HepG2 (cell line): Measurements from ENCODE around the gene EFNA2.

Experiments used
- ARNT ChIP-seq: fragments of 450-650 bp; IDR thresholded peaks from 2 replicates; pipeline ENCODE4 v1.6.1; 2017
- BHLHE40 ChIP-seq: IDR thresholded peaks from 2 replicates; pipeline ENCODE4 v1.6.1; 2011; ENCODE audit warnings: low read length, improper control_type of control experiment
- CBX5 ChIP-seq: sonication (generic); formaldehyde crosslinking; IDR thresholded peaks from 2 replicates; pipeline ENCODE4 v1.4.0; 2020; ENCODE audit warnings: missing genetic modification reagents, borderline replicate concordance
- CTCF ChIP-seq: sonication (generic); formaldehyde crosslinking; IDR thresholded peaks from 2 replicates; pipeline ENCODE4 v1.5.0; 2020; ENCODE audit warnings: mild to moderate bottlenecking, missing genetic modification reagents, moderate library complexity
- GABPA ChIP-seq, 2 experiments: IDR thresholded peaks; 2 replicates each; pipeline ENCODE4 v1.6.1; 2011 to 2016; ENCODE audit warnings: low read depth in 2 of 2, low read length in 1 of 2, missing biosample characterization in 1 of 2, missing genetic modification characterization in 1 of 2
- KMT2A ChIP-seq: sonication (generic); formaldehyde crosslinking; IDR thresholded peaks from 2 replicates; pipeline ENCODE4 v1.4.0; 2020; ENCODE audit warnings: missing genetic modification reagents
- MYC ChIP-seq: sonication (generic); formaldehyde crosslinking; IDR thresholded peaks from 2 replicates; pipeline ENCODE4 v1.9.0; 2021; ENCODE audit warnings: missing genetic modification reagents, borderline replicate concordance
- RELA ChIP-seq: sonication (generic); formaldehyde crosslinking; IDR thresholded peaks from 2 replicates; pipeline ENCODE4 v1.4.0; 2020; ENCODE audit warnings: missing genetic modification reagents
- SMC3 ChIP-seq: IDR thresholded peaks from 2 replicates; pipeline ENCODE4 v1.6.1; 2011; ENCODE audit warnings: low read length, improper control_type of control experiment
- ZNF18 ChIP-seq: sonication (generic); formaldehyde crosslinking; IDR thresholded peaks from 2 replicates; pipeline ENCODE4 v1.8.0; 2022; ENCODE audit warnings: mild to moderate bottlenecking, missing genetic modification reagents; ENCODE audit not compliant: insufficient replicate concordance
- ZSCAN5A ChIP-seq: sonication (generic); formaldehyde crosslinking; IDR thresholded peaks from 2 replicates; pipeline ENCODE4 v1.8.0; 2022; ENCODE audit warnings: mild to moderate bottlenecking, missing genetic modification reagents, borderline replicate concordance

GRCh38 chr19:1240925-1241324 is 44.7 kb upstream of the EFNA2 start:
- TF ChIP-seq ARNT = no peak
- TF ChIP-seq ZNF18 (CRISPR knock-in tag) = no peak
- TF ChIP-seq MYC (CRISPR knock-in tag) = no peak
- TF ChIP-seq ZSCAN5A (CRISPR knock-in tag) = no peak
- TF ChIP-seq CTCF = no peak
- TF ChIP-seq RELA (CRISPR knock-in tag) = no peak
- TF ChIP-seq KMT2A (CRISPR knock-in tag) = no peak
- TF ChIP-seq GABPA (IDR thresholded peaks at IDR 0.05; ENCODE audit: low read depth, low read length) = no peak
- TF ChIP-seq GABPA (CRISPR knock-in tag; IDR thresholded peaks at IDR 0.05; ENCODE audit: low read depth) = no peak
- TF ChIP-seq CBX5 (CRISPR knock-in tag) = no peak
- no peak for TF ChIP-seq SMC3
- no peak for TF ChIP-seq BHLHE40
